GM12872 (cell line): ENCODE results near the gene CHPT1.

ENCODE experiments used
- TF ChIP-seq, protein P1 (sequence below): IDR thresholded peaks from 3 replicates; pipeline ENCODE4 v1.5.1; 2011; ENCODE audit warnings: low read depth, mild to moderate bottlenecking, low read length, moderate library complexity; ENCODE audit not compliant: insufficient read depth

Gene CHPT1

DNA sequence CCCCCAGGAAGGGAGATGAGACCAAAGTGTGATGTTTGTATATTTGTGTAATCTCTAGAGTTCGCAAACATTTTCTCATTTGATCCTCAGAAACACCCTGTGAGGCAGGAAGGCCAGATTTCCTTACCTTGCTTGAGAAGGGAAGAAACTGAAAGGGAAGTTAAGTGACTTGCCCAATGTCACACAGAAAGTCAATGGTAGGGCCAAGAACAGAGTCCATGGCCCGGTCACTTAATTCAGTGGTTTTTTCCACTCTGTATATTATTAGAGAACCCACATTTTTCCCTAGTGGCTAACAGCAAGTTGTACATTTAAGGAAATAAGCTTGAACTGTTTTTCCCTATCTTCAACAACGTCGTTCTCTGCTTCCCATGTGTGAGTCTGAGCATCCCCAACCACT is 25.6 kb upstream of the CHPT1 start:
- TF ChIP-seq, protein P1, sequence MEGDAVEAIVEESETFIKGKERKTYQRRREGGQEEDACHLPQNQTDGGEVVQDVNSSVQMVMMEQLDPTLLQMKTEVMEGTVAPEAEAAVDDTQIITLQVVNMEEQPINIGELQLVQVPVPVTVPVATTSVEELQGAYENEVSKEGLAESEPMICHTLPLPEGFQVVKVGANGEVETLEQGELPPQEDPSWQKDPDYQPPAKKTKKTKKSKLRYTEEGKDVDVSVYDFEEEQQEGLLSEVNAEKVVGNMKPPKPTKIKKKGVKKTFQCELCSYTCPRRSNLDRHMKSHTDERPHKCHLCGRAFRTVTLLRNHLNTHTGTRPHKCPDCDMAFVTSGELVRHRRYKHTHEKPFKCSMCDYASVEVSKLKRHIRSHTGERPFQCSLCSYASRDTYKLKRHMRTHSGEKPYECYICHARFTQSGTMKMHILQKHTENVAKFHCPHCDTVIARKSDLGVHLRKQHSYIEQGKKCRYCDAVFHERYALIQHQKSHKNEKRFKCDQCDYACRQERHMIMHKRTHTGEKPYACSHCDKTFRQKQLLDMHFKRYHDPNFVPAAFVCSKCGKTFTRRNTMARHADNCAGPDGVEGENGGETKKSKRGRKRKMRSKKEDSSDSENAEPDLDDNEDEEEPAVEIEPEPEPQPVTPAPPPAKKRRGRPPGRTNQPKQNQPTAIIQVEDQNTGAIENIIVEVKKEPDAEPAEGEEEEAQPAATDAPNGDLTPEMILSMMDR: no peak; the same call in 2 of the 3 replicates

DNA sequence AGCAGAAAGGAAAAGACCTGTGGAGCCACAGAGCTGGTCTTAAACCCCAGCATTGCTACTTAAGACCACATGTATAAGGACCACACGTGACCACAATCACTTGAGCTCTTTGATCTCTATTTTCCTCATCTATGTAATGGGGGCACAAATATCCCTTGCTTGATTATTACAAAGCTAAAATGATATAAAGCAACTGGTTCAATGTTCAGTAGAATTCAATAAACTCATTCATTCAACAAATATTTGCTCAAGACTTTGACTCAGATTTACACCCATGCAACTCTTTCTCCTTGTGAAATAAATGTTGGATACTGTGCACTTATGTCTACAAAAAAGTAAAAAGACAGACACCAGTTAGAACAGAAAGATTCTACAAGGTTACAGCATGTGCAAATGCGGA is 21.9 kb upstream of the CHPT1 start:
- TF ChIP-seq, protein P1: no peak

DNA sequence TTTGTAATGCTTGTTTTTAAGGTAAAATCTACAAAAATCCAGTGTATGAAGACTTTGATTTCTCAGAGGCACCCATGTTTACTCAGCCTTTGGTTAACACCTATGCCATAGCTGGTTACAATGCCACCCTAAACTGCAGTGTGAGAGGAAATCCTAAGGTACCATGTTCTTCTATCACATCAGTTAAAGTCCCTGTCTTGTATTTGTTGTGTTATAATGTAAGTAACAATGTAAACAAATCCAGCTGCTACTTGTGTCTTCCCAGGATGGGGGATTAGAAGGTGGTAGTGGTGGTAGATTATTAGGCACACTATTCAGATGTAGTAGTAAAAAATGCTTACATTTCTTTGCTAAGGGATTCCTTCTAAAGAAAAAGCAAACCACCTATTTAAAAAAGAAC is 19.4 kb upstream of the CHPT1 start:
- TF ChIP-seq, protein P1: no peak

DNA sequence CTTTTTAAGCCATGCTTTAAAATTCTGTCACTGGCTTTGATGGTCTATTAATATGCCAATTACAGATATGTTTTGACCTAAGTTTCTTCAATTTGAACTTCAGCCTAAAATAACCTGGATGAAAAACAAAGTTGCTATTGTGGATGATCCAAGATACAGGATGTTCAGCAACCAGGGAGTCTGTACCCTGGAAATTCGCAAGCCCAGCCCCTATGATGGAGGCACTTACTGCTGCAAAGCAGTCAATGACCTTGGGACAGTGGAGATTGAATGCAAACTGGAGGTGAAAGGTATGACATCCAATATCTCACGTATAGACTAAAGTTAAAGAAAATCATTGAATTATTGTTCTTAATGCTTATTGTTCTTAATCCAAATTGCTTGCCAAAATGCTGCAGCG is 17.2 kb upstream of the CHPT1 start:
- TF ChIP-seq, protein P1: no peak

DNA sequence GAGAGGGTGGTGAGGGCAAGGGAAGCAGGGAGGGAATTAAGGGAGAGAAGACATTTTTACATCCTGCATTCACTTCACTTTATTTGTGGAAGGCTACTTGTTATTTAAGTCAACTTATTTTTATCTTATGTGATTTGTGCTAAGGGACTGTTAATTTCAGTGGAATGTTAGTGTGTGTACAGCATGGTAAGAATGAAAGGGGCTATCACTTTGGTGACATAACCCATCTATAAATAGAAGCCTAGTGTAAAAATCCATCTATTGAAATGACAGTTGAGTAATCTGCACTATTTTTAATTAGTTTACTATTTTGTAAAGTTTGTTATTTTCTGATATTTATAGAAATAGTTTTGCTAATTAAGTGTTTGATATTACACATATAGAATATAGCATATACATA is 16.8 kb upstream of the CHPT1 start:
- TF ChIP-seq, protein P1: no peak

DNA sequence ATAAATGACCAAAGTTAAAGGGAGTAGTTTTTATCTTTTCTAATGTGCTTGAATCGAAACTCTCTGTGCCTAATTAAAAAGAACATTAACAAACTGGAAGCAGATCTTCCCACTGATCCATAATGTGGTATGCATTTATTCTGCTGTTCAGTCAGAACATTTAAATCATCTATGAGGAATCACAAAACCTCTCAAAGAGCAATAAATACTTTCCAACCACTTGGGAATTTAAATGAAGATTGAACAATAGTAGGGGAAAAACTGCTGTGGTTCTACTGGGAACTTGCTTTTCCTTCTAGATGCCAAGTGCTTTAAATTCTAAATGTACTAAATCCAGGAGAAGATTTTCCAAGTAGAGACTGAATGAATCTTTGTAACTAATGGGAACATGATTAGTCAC is 12.3 kb upstream of the CHPT1 start:
- TF ChIP-seq, protein P1: no peak

DNA sequence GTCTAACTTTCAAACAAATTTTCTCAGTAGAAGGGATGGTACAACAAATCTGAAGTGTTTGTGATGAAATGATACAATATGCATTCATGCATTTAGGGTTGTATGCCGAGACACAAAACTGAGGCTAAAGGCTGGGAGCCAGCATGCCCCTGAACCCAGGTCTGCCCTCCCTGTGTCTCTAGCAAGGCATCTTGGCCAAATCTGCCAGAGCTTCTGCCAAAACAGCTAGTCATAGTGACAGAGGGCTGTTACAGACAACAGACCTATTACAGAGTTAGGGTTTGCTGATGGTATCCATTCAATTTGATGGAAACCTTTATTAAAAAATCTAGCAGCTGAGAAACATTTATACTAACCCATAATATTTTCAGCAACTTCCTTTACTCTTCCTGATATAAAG is 11.3 kb upstream of the CHPT1 start:
- TF ChIP-seq, protein P1: no peak
